Measurements from ENCODE around the gene COPS4. TPM values are rescaled to one million over a fixed set of nuclear protein-coding genes. Genes with fewer than 3 reads are reported as not detected.

Gene COPS4
- total RNA-seq, 1 experiment from 2014 or later: 28.6 TPM

GRCh38 chr4:83067058-83067639 lies 32.2 kb downstream of the COPS4 start:
- Histone ChIP-seq H3K27ac (ENCODE audit: low read depth, low read length) (peak overlapping the region; percentile 26; the same call in 1 of the 2 replicates), H3K4me3 (replicated peaks in 1 of 2; ENCODE audit: low read depth in 1 of 2, low read length in 2 of 2) (peak overlapping the region in 1 of 2 experiments; percentile 30; a peak in 3 of 4 replicates), H3K9me2 (ENCODE audit: insufficient read depth) (no peaks in the 10 kb centered on the region), H3K9ac (ENCODE audit: low read length) (peak overlapping the region; percentile 19; the same call in 1 of the 2 replicates), H2AFZ (ENCODE audit: low read depth, low read length, poor library complexity, severe bottlenecking) (no peak overlapping the region), H3K9me3 (ENCODE audit: control insufficient read depth in 1 of 2, insufficient read depth in 1 of 2, low read depth in 1 of 2, low read length in 2 of 2) (no peaks in the 10 kb centered on the region), H3K4me2 (ENCODE audit: low read length) (peak overlapping the region; percentile 64), H3K36me3 (ENCODE audit: control insufficient read depth in 1 of 2, insufficient read depth in 2 of 2, low read length in 2 of 2) (peaks cover 0 to 4% of the 10 kb centered on the region in 2 experiments; a peak in 1 of 4 replicates), H3K79me2 (ENCODE audit: insufficient read depth, low read length) (no peaks in the 10 kb centered on the region), H3K27me3 (ENCODE audit: insufficient read depth, low read length) (no peaks in the 10 kb centered on the region), H3K4me1 (ENCODE audit: control insufficient read depth in 1 of 2, insufficient read depth in 2 of 2, low read length in 2 of 2) (peaks cover 12 to 18% of the 10 kb centered on the region in 2 experiments; a peak in 3 of 4 replicates), H4K20me1 (ENCODE audit: insufficient read depth) (no peaks in the 10 kb centered on the region)
- DNase-seq (ENCODE audit: low read depth, low spot score) (peak; percentile 7), ATAC-seq (peak; percentile 89)
- CTCF ChIA-PET: no interaction called here
- no TSS peak for BruUV-seq (replicated peaks)
- intact Hi-C loops (cut with micrococcal nuclease): no loop called here
- RAD21 ChIA-PET (ENCODE audit: low non-redundant PET in 1 of 2, low total read pairs in 2 of 2, uncharacterized antibody in 2 of 2, unreplicated experiment in 2 of 2): no interaction called here
- POLR2A ChIA-PET: interaction anchor here (1.0 kb wide), 1 partner anchor 32 kb away, joined by 3 read pairs; the partner anchor contains the start of gene COPS4
- TF ChIP-seq ELF1 (IDR thresholded peaks at IDR 0.05; ENCODE audit: borderline replicate concordance, low read depth) (no peak), SRF (IDR thresholded peaks at IDR 0.05; ENCODE audit: low read depth) (no peak), RAD21 (IDR thresholded peaks at IDR 0.05; ENCODE audit: low read depth) (no peak), CEBPB (IDR thresholded peaks at IDR 0.05; ENCODE audit: low read depth) (no peak), SP1 (IDR thresholded peaks at IDR 0.05; ENCODE audit: low read depth) (peak; percentile 63), FOSL1 (IDR thresholded peaks at IDR 0.05; ENCODE audit: low read depth) (peak; percentile 47; the same call in 1 of the 2 replicates), EZH2phosphoT487 (IDR thresholded peaks at IDR 0.05; ENCODE audit: borderline replicate concordance) (no peak), ZFX (IDR thresholded peaks at IDR 0.05) (no peak), MAX (IDR thresholded peaks at IDR 0.05) (peak; percentile 31; the same call in 1 of the 2 replicates), ATF3 (IDR thresholded peaks at IDR 0.05) (no peak), EZH2 (IDR thresholded peaks at IDR 0.05) (no peak), SIN3A (IDR thresholded peaks at IDR 0.05; ENCODE audit: low read depth) (no peak), ZBTB33 (IDR thresholded peaks at IDR 0.05; ENCODE audit: extremely low read depth, insufficient replicate concordance, low read length) (no peak), ZNF274 (IDR thresholded peaks at IDR 0.05; ENCODE audit: low read depth, low read length) (no peak), REST (IDR thresholded peaks at IDR 0.05; ENCODE audit: low read depth) (no peak), EGR1 (IDR thresholded peaks at IDR 0.05; ENCODE audit: low read depth) (no peak), TCF7L2 (IDR thresholded peaks at IDR 0.05; ENCODE audit: borderline replicate concordance, extremely low read depth, insufficient read depth, insufficient read length) (no peak), CTCF (IDR thresholded peaks at IDR 0.05 in 2 of 3, conservative IDR thresholded peaks at IDR 0.05 in 1 of 3; ENCODE audit: borderline replicate concordance in 1 of 3, insufficient read depth in 1 of 3, low read depth in 2 of 3, low read length in 2 of 3) (no peak), YY1 (IDR thresholded peaks at IDR 0.05; ENCODE audit: extremely low read depth, insufficient replicate concordance, low read depth, low read length) (no peak), CBX3 (IDR thresholded peaks at IDR 0.05; ENCODE audit: low read depth) (peak; percentile 38; the same call in 1 of the 2 replicates)
